ENCODE data around the gene KCNE3.

KCNE3 gene

GRCh38 chr11:74504100-74504691, 36.8 kb upstream of the KCNE3 start:
- no peak overlapping the region for H2BK15ac ChIP-seq (ENCODE audit: low read depth, poor library complexity, severe bottlenecking)
- no peak overlapping the region for H3K14ac ChIP-seq (ENCODE audit: low read length in 2 of 2)
- no peaks in the 10 kb centered on the region for H3K27me3 ChIP-seq (ENCODE audit: control insufficient read depth in 1 of 2, insufficient read depth in 1 of 2, low read length in 2 of 2)
- no peak overlapping the region for H3K18ac ChIP-seq (ENCODE audit: low read depth in 1 of 2, low read length in 2 of 2)
- no peak overlapping the region for H3K9ac ChIP-seq (ENCODE audit: low read length)
- H2AK5ac ChIP-seq (ENCODE audit: low read length, severe bottlenecking) = no peak overlapping the region
- no peaks in the 10 kb centered on the region for H3K36me3 ChIP-seq (ENCODE audit: control insufficient read depth in 1 of 2, insufficient read depth in 2 of 2, low read depth in 1 of 2, low read length in 2 of 2)
- no peaks in the 10 kb centered on the region for H3K9me3 ChIP-seq (ENCODE audit: control insufficient read depth, low read length)
- no peak overlapping the region for H3K23ac ChIP-seq (ENCODE audit: low read length in 2 of 2)
- H3K4me2 ChIP-seq (ENCODE audit: low read length, poor library complexity, severe bottlenecking) = no peak overlapping the region
- no peak overlapping the region for H3K4ac ChIP-seq (ENCODE audit: low read depth in 1 of 2, low read length in 2 of 2)
- H3K4me3 ChIP-seq (ENCODE audit: insufficient read depth in 1 of 2, low read depth in 1 of 2, low read length in 2 of 2) = no peak overlapping the region
- 100% methylated on average over 1 of the region's 1 CpG for WGBS
- no peak for DNase-seq
- H2BK120ac ChIP-seq (ENCODE audit: low read depth, low read length) = no peak overlapping the region
- no peak overlapping the region for H2BK5ac ChIP-seq (ENCODE audit: low read depth, low read length, poor library complexity, severe bottlenecking)
- no peak overlapping the region for H4K8ac ChIP-seq (ENCODE audit: low read length)
- no peak overlapping the region for H4K91ac ChIP-seq (ENCODE audit: low read length)
- no peak overlapping the region for H2BK12ac ChIP-seq (ENCODE audit: low read length in 2 of 2)
- no peak overlapping the region for H2AFZ ChIP-seq (ENCODE audit: low read depth, low read length)
- peaks cover 2% of the 10 kb centered on the region for H3K4me1 ChIP-seq (ENCODE audit: control insufficient read depth, insufficient read depth, low read depth, low read length)
- H3K79me1 ChIP-seq (replicated peaks; ENCODE audit: low read length, poor library complexity, severe bottlenecking) = no peaks in the 10 kb centered on the region
- H3K27ac ChIP-seq (ENCODE audit: low read length, poor library complexity, severe bottlenecking) = no peak overlapping the region

GRCh38 chr11:74494916-74495315, 27.6 kb upstream of the KCNE3 start:
- H3K18ac ChIP-seq (ENCODE audit: low read depth in 1 of 2, low read length in 2 of 2) = no peak overlapping the region
- no peak overlapping the region for H3K9ac ChIP-seq (ENCODE audit: low read length)
- peaks cover 6% of the 10 kb centered on the region for H3K79me1 ChIP-seq (replicated peaks; ENCODE audit: low read length, poor library complexity, severe bottlenecking)
- H4K91ac ChIP-seq (ENCODE audit: low read length) = no peak overlapping the region
- no peak overlapping the region for H2BK5ac ChIP-seq (ENCODE audit: low read depth, low read length, poor library complexity, severe bottlenecking)
- no peak overlapping the region for H3K23ac ChIP-seq (ENCODE audit: low read length in 2 of 2)
- H2BK15ac ChIP-seq (ENCODE audit: low read depth, poor library complexity, severe bottlenecking) = no peak overlapping the region
- H2BK120ac ChIP-seq (ENCODE audit: low read depth, low read length) = no peak overlapping the region
- H3K36me3 ChIP-seq (ENCODE audit: control insufficient read depth in 1 of 2, insufficient read depth in 2 of 2, low read depth in 1 of 2, low read length in 2 of 2) = peaks cover 0 to 3% of the 10 kb centered on the region in 2 experiments
- H3K4me1 ChIP-seq (ENCODE audit: control insufficient read depth, insufficient read depth, low read depth, low read length) = peaks cover 6% of the 10 kb centered on the region
- H2BK12ac ChIP-seq (ENCODE audit: low read length in 2 of 2) = no peak overlapping the region
- peaks cover 4% of the 10 kb centered on the region for H3K9me3 ChIP-seq (ENCODE audit: control insufficient read depth, low read length)
- no peak overlapping the region for H3K4ac ChIP-seq (ENCODE audit: low read depth in 1 of 2, low read length in 2 of 2)
- H2AK5ac ChIP-seq (ENCODE audit: low read length, severe bottlenecking) = no peak overlapping the region
- H3K4me2 ChIP-seq (ENCODE audit: low read length, poor library complexity, severe bottlenecking) = no peak overlapping the region
- H3K27ac ChIP-seq (ENCODE audit: low read length, poor library complexity, severe bottlenecking) = no peak overlapping the region
- no peak for DNase-seq
- no peak overlapping the region for H3K4me3 ChIP-seq (ENCODE audit: insufficient read depth in 1 of 2, low read depth in 1 of 2, low read length in 2 of 2)
- no peaks in the 10 kb centered on the region for H3K27me3 ChIP-seq (ENCODE audit: control insufficient read depth in 1 of 2, insufficient read depth in 1 of 2, low read length in 2 of 2)
- WGBS = 80% methylated on average over 1 of the region's 1 CpG
- H4K8ac ChIP-seq (ENCODE audit: low read length) = no peak overlapping the region
- no peak overlapping the region for H2AFZ ChIP-seq (ENCODE audit: low read depth, low read length)
- H3K14ac ChIP-seq (ENCODE audit: low read length in 2 of 2) = no peak overlapping the region

DNA sequence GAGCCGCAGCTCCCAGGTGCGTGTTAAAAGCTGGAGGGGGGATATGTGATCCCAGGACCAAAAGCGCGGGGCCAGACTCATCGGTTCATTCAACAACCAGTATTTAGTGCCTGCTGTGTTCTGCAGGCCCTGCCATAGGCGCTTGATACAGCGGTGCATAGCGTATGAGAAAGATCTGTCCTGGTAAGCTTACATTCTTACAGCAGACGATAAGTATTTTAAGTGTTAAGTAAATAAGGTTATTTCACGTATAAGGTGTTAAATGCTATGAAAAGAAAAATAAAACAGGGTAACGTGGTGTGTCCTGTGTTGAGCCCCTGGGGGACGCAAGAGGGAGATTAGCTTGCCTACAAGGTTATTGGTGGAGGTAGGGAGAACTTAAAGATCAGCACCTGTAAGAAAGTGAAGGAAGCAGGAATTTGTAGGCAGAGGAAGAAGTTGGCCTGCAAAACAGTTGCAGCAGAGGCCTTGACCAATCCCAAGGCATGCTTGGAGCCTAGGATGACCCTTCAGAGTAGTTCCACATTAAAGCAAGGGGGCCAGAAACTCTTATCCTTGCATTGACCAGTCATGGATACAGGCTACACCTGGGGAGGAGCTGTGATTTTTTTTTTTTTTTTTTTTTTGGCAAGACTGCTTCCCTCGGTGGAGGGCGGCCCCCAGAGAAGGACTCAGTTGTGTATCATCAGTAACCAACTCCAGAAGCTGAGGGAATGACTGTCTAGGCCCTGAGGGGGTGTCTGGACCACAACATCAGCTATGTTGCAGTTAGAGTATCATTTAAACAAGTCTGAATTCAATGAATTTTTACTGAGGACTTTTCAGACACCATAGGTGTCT, 26.7 kb upstream of the KCNE3 start:
- Histone ChIP-seq H2BK5ac (ENCODE audit: low read depth, low read length, poor library complexity, severe bottlenecking) (no peak overlapping the region), H3K27me3 (ENCODE audit: control insufficient read depth in 1 of 2, insufficient read depth in 1 of 2, low read length in 2 of 2) (no peaks in the 10 kb centered on the region), H2AFZ (ENCODE audit: low read depth, low read length) (peak overlapping the region; percentile 85), H4K8ac (ENCODE audit: low read length) (no peak overlapping the region), H3K4me3 (ENCODE audit: insufficient read depth in 1 of 2, low read depth in 1 of 2, low read length in 2 of 2) (peak overlapping the region; percentile 84 to 96), H2BK120ac (ENCODE audit: low read depth, low read length) (no peak overlapping the region), H3K14ac (ENCODE audit: low read length in 2 of 2) (no peak overlapping the region), H2AK5ac (ENCODE audit: low read length, severe bottlenecking) (no peak overlapping the region), H3K4ac (ENCODE audit: low read depth in 1 of 2, low read length in 2 of 2) (no peak overlapping the region), H3K23ac (ENCODE audit: low read length in 2 of 2) (no peak overlapping the region), H4K91ac (ENCODE audit: low read length) (no peak overlapping the region), H3K79me1 (replicated peaks; ENCODE audit: low read length, poor library complexity, severe bottlenecking) (peaks cover 6% of the 10 kb centered on the region), H3K9ac (ENCODE audit: low read length) (peak overlapping the region; percentile 94), H3K9me3 (ENCODE audit: control insufficient read depth, low read length) (peaks cover 4% of the 10 kb centered on the region), H3K18ac (ENCODE audit: low read depth in 1 of 2, low read length in 2 of 2) (peak overlapping the region in 1 of 2 experiments; percentile 93), H3K36me3 (ENCODE audit: control insufficient read depth in 1 of 2, insufficient read depth in 2 of 2, low read depth in 1 of 2, low read length in 2 of 2) (peaks cover 0 to 3% of the 10 kb centered on the region in 2 experiments), H3K4me2 (ENCODE audit: low read length, poor library complexity, severe bottlenecking) (peak overlapping the region; percentile 85), H2BK12ac (ENCODE audit: low read length in 2 of 2) (no peak overlapping the region), H2BK15ac (ENCODE audit: low read depth, poor library complexity, severe bottlenecking) (no peak overlapping the region), H3K4me1 (ENCODE audit: control insufficient read depth, insufficient read depth, low read depth, low read length) (peaks cover 6% of the 10 kb centered on the region), H3K27ac (ENCODE audit: low read length, poor library complexity, severe bottlenecking) (peak overlapping the region; percentile 37)
- WGBS = 6% methylated on average over 11 of the region's 14 CpGs
- no peak for DNase-seq

All from mesenchymal stem cell (in vitro differentiated cells and primary cell).